ENCODE measurements around the gene AGAP1.
"Not testable (repeated sequence)": the region's sequence is repeated elsewhere in the genome, so short reads cannot be mapped to it uniquely, and the experiment has no call there.

Gene AGAP1

GRCh38 chr2:236056141-236056540 lies 562.3 kb downstream of the AGAP1 start:
- no peak for DNase-seq (ENCODE audit: low read depth, low spot score)

- DNase-seq (ENCODE audit: low read depth, low spot score), result no peak
Observed at GRCh38 chr2:236057375-236057774, 563.5 kb downstream of the AGAP1 start.

GRCh38 chr2:236061497-236061896 lies 567.7 kb downstream of the AGAP1 start:
- no peak for DNase-seq (ENCODE audit: low read depth, low spot score)

- DNase-seq (ENCODE audit: low read depth, low spot score), result no peak
Observed at GRCh38 chr2:236061899-236062298, 568.1 kb downstream of the AGAP1 start.

GRCh38 chr2:236062806-236063205 lies 569.0 kb downstream of the AGAP1 start:
- not testable (repeated sequence) for DNase-seq (ENCODE audit: low read depth, low spot score)

GRCh38 chr2:236063994-236064393 lies 570.2 kb downstream of the AGAP1 start:
- DNase-seq (ENCODE audit: low read depth, low spot score), result no peak

- no peak for DNase-seq (ENCODE audit: low read depth, low spot score)
Observed at GRCh38 chr2:236065314-236066160, 571.7 kb downstream of the AGAP1 start.

- no peak for DNase-seq (ENCODE audit: low read depth, low spot score)
Observed at GRCh38 chr2:236070236-236070635, 576.4 kb downstream of the AGAP1 start.

- DNase-seq (ENCODE audit: low read depth, low spot score), result no peak
Observed at GRCh38 chr2:236073246-236073645, 579.4 kb downstream of the AGAP1 start.

- DNase-seq (ENCODE audit: low read depth, low spot score), result no peak
Observed at GRCh38 chr2:236073867-236074655, 580.2 kb downstream of the AGAP1 start.

- no peak for DNase-seq (ENCODE audit: low read depth, low spot score)
Observed at GRCh38 chr2:236075802-236076201, 582.0 kb downstream of the AGAP1 start.

GRCh38 chr2:236078297-236079255 lies 584.7 kb downstream of the AGAP1 start:
- DNase-seq (ENCODE audit: low read depth, low spot score), result peak; percentile 70

- DNase-seq (ENCODE audit: low read depth, low spot score), result no peak
Observed at GRCh38 chr2:236080412-236080811, 586.6 kb downstream of the AGAP1 start.

GRCh38 chr2:236081171-236081570 lies 587.3 kb downstream of the AGAP1 start:
- DNase-seq (ENCODE audit: low read depth, low spot score), result peak; percentile 9

- no peak for DNase-seq (ENCODE audit: low read depth, low spot score)
Observed at GRCh38 chr2:236082061-236082460, 588.2 kb downstream of the AGAP1 start.

- no peak for DNase-seq (ENCODE audit: low read depth, low spot score)
Observed at GRCh38 chr2:236083934-236084333, 590.1 kb downstream of the AGAP1 start.

- DNase-seq (ENCODE audit: low read depth, low spot score), result no peak
Observed at GRCh38 chr2:236085211-236085610, 591.4 kb downstream of the AGAP1 start.

- peak; percentile 24 for DNase-seq (ENCODE audit: low read depth, low spot score)
Observed at GRCh38 chr2:236085647-236086046, 591.8 kb downstream of the AGAP1 start.

- no peak for DNase-seq (ENCODE audit: low read depth, low spot score)
Observed at GRCh38 chr2:236086403-236086970, 592.6 kb downstream of the AGAP1 start.

- DNase-seq (ENCODE audit: low read depth, low spot score), result no peak
Observed at GRCh38 chr2:236086971-236087465, 593.2 kb downstream of the AGAP1 start.
